Karpas-422 (cell line): Measurements from ENCODE around the gene DYNLL2. TPM values are rescaled to one million over a fixed set of nuclear protein-coding genes. Genes with fewer than 3 reads are reported as not detected.

Source experiments
- DNase-seq: peaks from one replicate; pipeline ENCODE4 v3.0.0-alpha.2; 2015
- H2AFZ ChIP-seq: fragments of 200-600 bp; sonication (generic); 2 replicates; pipeline ENCODE4 v1.6.1; 2014; ENCODE audit warnings: antibody characterized with exemption, low read length, mixed read lengths
- H3K27ac ChIP-seq: fragments of 200-600 bp; sonication (generic); 2 replicates; pipeline ENCODE4 v1.5.1; 2014; ENCODE audit warnings: mild to moderate bottlenecking, low read length, moderate library complexity
- H3K27me3 ChIP-seq: fragments of 200-600 bp; sonication (generic); 2 replicates; pipeline ENCODE4 v1.6.1; 2014; ENCODE audit warnings: low read length, mixed read lengths
- H3K36me3 ChIP-seq: fragments of 200-600 bp; sonication (generic); 2 replicates; pipeline ENCODE4 v1.6.1; 2014; ENCODE audit warnings: low read length, mixed read lengths; ENCODE audit not compliant: insufficient read depth
- H3K4me1 ChIP-seq: fragments of 200-600 bp; sonication (generic); 2 replicates; pipeline ENCODE4 v1.6.1; 2014; ENCODE audit warnings: mild to moderate bottlenecking, low read length, mixed read lengths
- H3K4me2 ChIP-seq: fragments of 200-600 bp; sonication (generic); 2 replicates; pipeline ENCODE4 v1.6.1; 2014; ENCODE audit warnings: low read length, low read depth, mild to moderate bottlenecking; ENCODE audit not compliant: poor library complexity, severe bottlenecking
- H3K4me3 ChIP-seq: fragments of 200-600 bp; sonication (generic); 2 replicates; pipeline ENCODE4 v1.5.1; 2014; ENCODE audit warnings: mild to moderate bottlenecking, antibody characterized with exemption, low read length, mixed read lengths
- H3K79me2 ChIP-seq: fragments of 200-600 bp; sonication (generic); 2 replicates; pipeline ENCODE4 v1.6.1; 2014; ENCODE audit warnings: mild to moderate bottlenecking, low read length, mixed read lengths
- H3K9ac ChIP-seq: fragments of 200-600 bp; sonication (generic); 2 replicates; pipeline ENCODE4 v1.6.0; 2014; ENCODE audit warnings: low read length
- H3K9me2 ChIP-seq: fragments of 200-600 bp; sonication (generic), shearing (Covaris generic); replicated peaks from 2 replicates; pipeline ENCODE4 v1.6.0; 2014; ENCODE audit warnings: mild to moderate bottlenecking, low read length, moderate library complexity; ENCODE audit not compliant: insufficient read depth
- H3K9me3 ChIP-seq: fragments of 300-700, 200-600 bp; sonication (generic); 2 replicates; pipeline ENCODE4 v1.6.1; 2014; ENCODE audit warnings: low read length, mixed read lengths
- H4K20me1 ChIP-seq: fragments of 200-600 bp; sonication (generic); 2 replicates; pipeline ENCODE4 v1.6.1; 2014; ENCODE audit warnings: mild to moderate bottlenecking, antibody characterized with exemption, low read length, low read depth; ENCODE audit not compliant: insufficient read depth
- total RNA-seq: library from RNA; depleted of rRNA; stranded (reverse); fragments of >200 nt; shearing (Covaris generic); gene quantifications from 2 replicates; pipeline ENCODE4 v1.2.3, GENCODE V29; 2014; ENCODE audit warnings: low replicate concordance

DYNLL2 gene
- total RNA-seq, 1 experiment from 2014 or later: 18.2 TPM

- Histone ChIP-seq H3K4me2 (no peak overlapping the region), H3K79me2 (peaks cover 51% of the 10 kb centered on the region), H3K9ac (no peak overlapping the region), H3K9me2 (no peaks in the 10 kb centered on the region), H3K27me3 (no peaks in the 10 kb centered on the region), H2AFZ (no peak overlapping the region), H3K4me3 (no peak overlapping the region), H3K9me3 (no peaks in the 10 kb centered on the region), H3K36me3 (peaks cover 72% of the 10 kb centered on the region), H4K20me1 (peaks cover 72% of the 10 kb centered on the region), H3K4me1 (peaks cover 19% of the 10 kb centered on the region), H3K27ac (no peak overlapping the region)
- no peak for DNase-seq
These were observed 5.4 kb downstream of the DYNLL2 start for GRCh38 chr17:58088624-58089023.

GRCh38 chr17:58089111-58089510 lies 5.9 kb downstream of the DYNLL2 start:
- H3K27ac ChIP-seq: no peak overlapping the region
- peaks cover 68% of the 10 kb centered on the region for H4K20me1 ChIP-seq
- H2AFZ ChIP-seq: no peak overlapping the region
- H3K9ac ChIP-seq: no peak overlapping the region
- H3K9me2 ChIP-seq: no peaks in the 10 kb centered on the region
- H3K36me3 ChIP-seq: peaks cover 72% of the 10 kb centered on the region
- no peaks in the 10 kb centered on the region for H3K27me3 ChIP-seq
- no peak overlapping the region for H3K4me2 ChIP-seq
- H3K9me3 ChIP-seq: no peaks in the 10 kb centered on the region
- DNase-seq: no peak
- H3K79me2 ChIP-seq: peaks cover 46% of the 10 kb centered on the region
- peaks cover 19% of the 10 kb centered on the region for H3K4me1 ChIP-seq
- no peak overlapping the region for H3K4me3 ChIP-seq

- Histone ChIP-seq H3K79me2 (peaks cover 26% of the 10 kb centered on the region), H4K20me1 (peaks cover 48% of the 10 kb centered on the region), H3K9me2 (no peaks in the 10 kb centered on the region), H3K4me2 (no peak overlapping the region), H2AFZ (no peak overlapping the region), H3K4me3 (no peak overlapping the region), H3K4me1 (peaks cover 2% of the 10 kb centered on the region), H3K9ac (no peak overlapping the region), H3K27ac (no peak overlapping the region), H3K36me3 (peaks cover 61% of the 10 kb centered on the region), H3K9me3 (no peaks in the 10 kb centered on the region), H3K27me3 (no peaks in the 10 kb centered on the region)
- DNase-seq: no peak
These were observed 7.9 kb downstream of the DYNLL2 start for GRCh38 chr17:58091024-58091567.

GRCh38 chr17:58092101-58092796 lies 9.0 kb downstream of the DYNLL2 start:
- Histone ChIP-seq H4K20me1 (peaks cover 36% of the 10 kb centered on the region), H3K36me3 (peaks cover 49% of the 10 kb centered on the region), H3K9me2 (no peaks in the 10 kb centered on the region), H2AFZ (no peak overlapping the region), H3K27me3 (no peaks in the 10 kb centered on the region), H3K27ac (no peak overlapping the region), H3K4me3 (no peak overlapping the region), H3K4me1 (no peaks in the 10 kb centered on the region; the same call in 1 of the 2 replicates), H3K4me2 (no peak overlapping the region), H3K9me3 (no peaks in the 10 kb centered on the region), H3K9ac (no peak overlapping the region), H3K79me2 (peaks cover 15% of the 10 kb centered on the region)
- no peak for DNase-seq

GRCh38 chr17:58092797-58093385 lies 9.7 kb downstream of the DYNLL2 start:
- Histone ChIP-seq H3K4me1 (peaks cover 2% of the 10 kb centered on the region; the same call in 1 of the 2 replicates), H3K9me3 (no peaks in the 10 kb centered on the region), H3K79me2 (peaks cover 8% of the 10 kb centered on the region), H3K4me2 (no peak overlapping the region), H3K9ac (no peak overlapping the region), H3K9me2 (no peaks in the 10 kb centered on the region), H3K27ac (no peak overlapping the region), H2AFZ (no peak overlapping the region), H4K20me1 (peaks cover 30% of the 10 kb centered on the region), H3K4me3 (no peak overlapping the region), H3K27me3 (no peaks in the 10 kb centered on the region), H3K36me3 (peaks cover 43% of the 10 kb centered on the region)
- DNase-seq: no peak

- no peaks in the 10 kb centered on the region for H3K9me3 ChIP-seq
- no peak overlapping the region for H3K4me3 ChIP-seq
- H3K36me3 ChIP-seq: peaks cover 31% of the 10 kb centered on the region
- no peaks in the 10 kb centered on the region for H3K9me2 ChIP-seq
- H3K27me3 ChIP-seq: no peaks in the 10 kb centered on the region
- no peak for DNase-seq
- H3K4me1 ChIP-seq: peaks cover 5% of the 10 kb centered on the region; the same call in 1 of the 2 replicates
- H3K27ac ChIP-seq: no peak overlapping the region
- H3K79me2 ChIP-seq: no peaks in the 10 kb centered on the region; the same call in 1 of the 2 replicates
- H2AFZ ChIP-seq: no peak overlapping the region
- no peak overlapping the region for H3K4me2 ChIP-seq
- peaks cover 21% of the 10 kb centered on the region; the same call in 1 of the 2 replicates for H4K20me1 ChIP-seq
- no peak overlapping the region for H3K9ac ChIP-seq
These were observed 10.9 kb downstream of the DYNLL2 start for GRCh38 chr17:58094118-58094517.

GRCh38 chr17:58096892-58097291 lies 13.7 kb downstream of the DYNLL2 start:
- Histone ChIP-seq H3K9me2 (no peaks in the 10 kb centered on the region), H3K27ac (no peak overlapping the region)
- no peak for DNase-seq

GRCh38 chr17:58097384-58098088 lies 14.3 kb downstream of the DYNLL2 start:
- Histone ChIP-seq H3K9ac (no peak overlapping the region), H3K4me3 (no peak overlapping the region), H3K79me2 (no peaks in the 10 kb centered on the region), H3K4me2 (no peak overlapping the region), H4K20me1 (peaks cover 6% of the 10 kb centered on the region; the same call in 1 of the 2 replicates), H3K9me3 (no peaks in the 10 kb centered on the region), H3K9me2 (no peaks in the 10 kb centered on the region), H3K36me3 (peaks cover 7% of the 10 kb centered on the region), H3K27ac (no peak overlapping the region), H3K27me3 (no peaks in the 10 kb centered on the region), H3K4me1 (peaks cover 5% of the 10 kb centered on the region; the same call in 1 of the 2 replicates), H2AFZ (no peak overlapping the region)
- DNase-seq: no peak

More at GRCh38 chr17:58096892-58097291, 13.7 kb downstream of the DYNLL2 start:
- Histone ChIP-seq H3K36me3 (peaks cover 14% of the 10 kb centered on the region), H3K4me3 (no peak overlapping the region), H3K4me2 (no peak overlapping the region), H4K20me1 (peaks cover 11% of the 10 kb centered on the region; the same call in 1 of the 2 replicates), H2AFZ (no peak overlapping the region), H3K27me3 (no peaks in the 10 kb centered on the region), H3K4me1 (peaks cover 5% of the 10 kb centered on the region; the same call in 1 of the 2 replicates), H3K9me3 (no peaks in the 10 kb centered on the region), H3K79me2 (no peaks in the 10 kb centered on the region), H3K9ac (no peak overlapping the region)
